Prostate gland (tissue), 2 donors: ENCODE measurements around the gene LRRC75B. TPM values are rescaled to one million over a fixed set of nuclear protein-coding genes. Genes with fewer than 3 reads are reported as not detected.

Experiments
- DNase-seq: peaks from one replicate; pipeline ENCODE4 v3.0.0-alpha.2; 2019; ENCODE audit warnings: low spot score
- H3K27ac ChIP-seq, 2 donors: fragments of 200-600 bp; sonication (generic); 2 replicates each; pipeline ENCODE4 v1.5.1; 2017 to 2019
- H3K27me3 ChIP-seq: fragments of 200-600 bp; sonication (generic); replicated peaks from 2 replicates; pipeline ENCODE4 v1.5.1; 2019; ENCODE audit not compliant: insufficient read depth
- H3K36me3 ChIP-seq, 2 donors: fragments of 200-600 bp; sonication (generic); 1 replicate in 1 of 2; 2 replicates in 1 of 2; pipeline versions ENCODE4 v1.5.1 to v1.8.1; 2017 to 2019
- H3K4me1 ChIP-seq: fragments of 200-600 bp; sonication (generic); replicated peaks from 2 replicates; pipeline ENCODE4 v1.5.1; 2019
- H3K4me3 ChIP-seq, 2 donors: fragments of 200-600 bp; sonication (generic); 2 replicates each; pipeline ENCODE4 v1.5.1; 2017 to 2019
- H3K9me3 ChIP-seq: fragments of 200-600 bp; sonication (generic); 2 replicates; pipeline ENCODE4 v1.5.1; 2017
- CTCF ChIP-seq, 4 experiments: fragments of 200-600 bp in 2 of 4; fragments of 450-650 bp in 2 of 4; sonication (generic) in 2 of 4; IDR thresholded peaks; 1 replicate in 3 of 4; 2 replicates in 1 of 4; pipeline ENCODE4 v1.5.1; 2016 to 2019; ENCODE audit warnings: antibody characterized with exemption in 4 of 4, mild to moderate bottlenecking in 2 of 4, moderate library complexity in 2 of 4
- POLR2A ChIP-seq: fragments of 450-650 bp; IDR thresholded peaks from one replicate; pipeline ENCODE4 v1.6.1; 2016; ENCODE audit warnings: antibody characterized with exemption, mild to moderate bottlenecking
- POLR2AphosphoS5 ChIP-seq: sonication (generic); formaldehyde crosslinking; IDR thresholded peaks from one replicate; pipeline ENCODE4 v1.6.1; 2017; ENCODE audit warnings: antibody characterized with exemption
- WGBS: methylation state at CpG from one replicate; pipeline ENCODE4 v1.1.5; 2018; 5-methylcytosine and 5-hydroxymethylcytosine counted together
- intact Hi-C: fragments of 100-400 bp; cut with DNase I; formaldehyde crosslinking; loops from one replicate; pipeline ENCODE4 v1.14.2; 2022
- total RNA-seq, 2 donors: library from RNA; depleted of rRNA; stranded (reverse); fragments of >200 nt; gene quantifications; one replicate each; pipeline ENCODE4 v1.1.0, GENCODE V29; 2016

LRRC75B gene
- total RNA-seq, 2 donors from 2014 or later, result 57.0 to 161 TPM

GRCh38 chr22:24588381-24588756, 4.5 kb downstream of the LRRC75B start:
- Histone ChIP-seq H3K27ac (peak overlapping the region; percentile 7 to 62), H3K36me3 (no peaks in the 10 kb centered on the region), H3K4me1 (peaks cover 37% of the 10 kb centered on the region), H3K4me3 (no peak overlapping the region), H3K9me3 (no peaks in the 10 kb centered on the region), H3K27me3 (no peaks in the 10 kb centered on the region)
- intact Hi-C loops, result no loop called here
- peak; percentile 57 for DNase-seq
- WGBS, result 48% methylated on average over 12 of the region's 13 CpGs
- TF ChIP-seq POLR2AphosphoS5 (peak; percentile 51), POLR2A (no peak)

GRCh38 chr22:24587948-24588347, 4.9 kb downstream of the LRRC75B start:
- Histone ChIP-seq H3K36me3 (no peaks in the 10 kb centered on the region), H3K27ac (peak overlapping the region; percentile 7 to 62), H3K4me1 (peaks cover 41% of the 10 kb centered on the region), H3K4me3 (no peak overlapping the region), H3K27me3 (no peaks in the 10 kb centered on the region), H3K9me3 (no peaks in the 10 kb centered on the region)
- 82% methylated on average over 8 of the region's 8 CpGs for WGBS
- DNase-seq, result no peak
- intact Hi-C loops, result no loop called here
- TF ChIP-seq POLR2AphosphoS5 (no peak), CTCF (IDR thresholded peaks at IDR 0.05) (no peak)

GRCh38 chr22:24587251-24587650, 5.6 kb downstream of the LRRC75B start:
- intact Hi-C loops, result no loop called here
- no peaks in the 10 kb centered on the region for H3K27me3 ChIP-seq
- no peak for DNase-seq
- peak overlapping the region in 1 of 2 donors; percentile 62 for H3K27ac ChIP-seq
- H3K9me3 ChIP-seq, result no peaks in the 10 kb centered on the region
- peaks cover 41% of the 10 kb centered on the region for H3K4me1 ChIP-seq
- no peaks in the 10 kb centered on the region for H3K36me3 ChIP-seq
- no peak for TF ChIP-seq CTCF (IDR thresholded peaks at IDR 0.05)
- TF ChIP-seq POLR2AphosphoS5, result no peak
- TF ChIP-seq POLR2A, result no peak
- H3K4me3 ChIP-seq, result no peak overlapping the region
- 88% methylated on average over 5 of the region's 5 CpGs for WGBS

- no peak for DNase-seq
- no peaks in the 10 kb centered on the region for H3K9me3 ChIP-seq
- H3K27me3 ChIP-seq, result no peaks in the 10 kb centered on the region
- no peak overlapping the region for H3K4me3 ChIP-seq
- H3K27ac ChIP-seq, result no peak overlapping the region
- peaks cover 37% of the 10 kb centered on the region for H3K4me1 ChIP-seq
- intact Hi-C loops, result no loop called here
- TF ChIP-seq POLR2A, result no peak
- no peak for TF ChIP-seq POLR2AphosphoS5
- TF ChIP-seq CTCF (IDR thresholded peaks at IDR 0.05), result no peak
- WGBS, result 95% methylated on average over 24 of the region's 24 CpGs
- H3K36me3 ChIP-seq, result no peaks in the 10 kb centered on the region
Observed at GRCh38 chr22:24585927-24586546, 6.8 kb downstream of the LRRC75B start.

- WGBS, result 100% methylated on average over 3 of the region's 3 CpGs
- Histone ChIP-seq H3K4me3 (no peak overlapping the region), H3K4me1 (peaks cover 37% of the 10 kb centered on the region), H3K27ac (peak overlapping the region in 1 of 2 donors; percentile 75), H3K36me3 (no peaks in the 10 kb centered on the region), H3K9me3 (no peaks in the 10 kb centered on the region), H3K27me3 (no peaks in the 10 kb centered on the region)
- intact Hi-C loops, result no loop called here
- TF ChIP-seq POLR2A (no peak), POLR2AphosphoS5 (no peak), CTCF (IDR thresholded peaks at IDR 0.05) (no peak)
- no peak for DNase-seq
Observed at GRCh38 chr22:24585461-24585860, 7.4 kb downstream of the LRRC75B start.
